MCF 10A (cell line): Measurements from ENCODE around the gene PRRX2. TPM values are rescaled to one million over a fixed set of nuclear protein-coding genes. Genes with fewer than 3 reads are reported as not detected.

Source experiments
- BruUV-seq: library from RNA; stranded (reverse); fragments of 400-500 nt; replicated peaks from 2 replicates; lab custom pipeline; 2021; lab: Mats Ljungman, UMichigan
- CTCF ChIA-PET: fragments of 300-600 bp; sonication (Branson Sonifier 250); formaldehyde crosslinking; extraction: SDS; loops from one replicate; lab custom pipeline; 2021; ENCODE audit warnings: antibody characterized with exemption, inconsistent platforms; lab: Yijun Ruan, JAX
- POLR2A ChIA-PET: fragments of 300-600, 350-650 bp; sonication (Branson Sonifier 250); formaldehyde crosslinking; extraction: SDS; loops from one replicate; lab custom pipeline; 2020; ENCODE audit warnings: antibody characterized with exemption, inconsistent platforms; lab: Yijun Ruan, JAX
- DNase-seq: peaks from one replicate; pipeline ENCODE4 v3.0.0-alpha.2; 2018; ENCODE audit not compliant: unreplicated experiment
- H3K27ac Mint-ChIP-seq: one replicate; pipeline ENCODE4 v1.8.0; 2022; ENCODE audit warnings: mild to moderate bottlenecking, low read depth, mixed read lengths; ENCODE audit not compliant: unreplicated experiment
- H3K27me3 Mint-ChIP-seq: one replicate; pipeline ENCODE4 v1.8.0; 2022; ENCODE audit warnings: mixed read lengths; ENCODE audit not compliant: insufficient read depth, unreplicated experiment
- H3K36me3 Mint-ChIP-seq: one replicate; pipeline ENCODE4 v1.8.0; 2022; ENCODE audit warnings: mild to moderate bottlenecking, moderate library complexity, mixed read lengths; ENCODE audit not compliant: insufficient read depth, unreplicated experiment
- H3K4me1 Mint-ChIP-seq: one replicate; pipeline ENCODE4 v1.8.0; 2022; ENCODE audit warnings: mixed read lengths; ENCODE audit not compliant: insufficient read depth, unreplicated experiment
- H3K4me3 Mint-ChIP-seq: one replicate; pipeline ENCODE4 v1.8.0; 2022; ENCODE audit warnings: mild to moderate bottlenecking, moderate library complexity, mixed read lengths; ENCODE audit not compliant: unreplicated experiment
- H3K9me3 Mint-ChIP-seq: one replicate; pipeline ENCODE4 v1.8.0; 2022; ENCODE audit warnings: mixed read lengths; ENCODE audit not compliant: unreplicated experiment
- CTCF ChIP-seq: fragments of 200-600 bp; IDR thresholded peaks from one replicate; pipeline ENCODE4 v1.8.0; 2022; ENCODE audit warnings: antibody characterized with exemption, mild to moderate bottlenecking; ENCODE audit not compliant: unreplicated experiment
- intact Hi-C: fragments of 100-400 bp; cut with micrococcal nuclease; formaldehyde crosslinking; loops from 2 replicates; pipeline ENCODE4 v1.14.1; 2022
- total RNA-seq: library from RNA; stranded (reverse); gene quantifications from 2 replicates; pipeline ENCODE4 v1.2.3, GENCODE V29; 2022

The PRRX2 gene
- total RNA-seq, 1 experiment from 2014 or later, result not detected

DNA sequence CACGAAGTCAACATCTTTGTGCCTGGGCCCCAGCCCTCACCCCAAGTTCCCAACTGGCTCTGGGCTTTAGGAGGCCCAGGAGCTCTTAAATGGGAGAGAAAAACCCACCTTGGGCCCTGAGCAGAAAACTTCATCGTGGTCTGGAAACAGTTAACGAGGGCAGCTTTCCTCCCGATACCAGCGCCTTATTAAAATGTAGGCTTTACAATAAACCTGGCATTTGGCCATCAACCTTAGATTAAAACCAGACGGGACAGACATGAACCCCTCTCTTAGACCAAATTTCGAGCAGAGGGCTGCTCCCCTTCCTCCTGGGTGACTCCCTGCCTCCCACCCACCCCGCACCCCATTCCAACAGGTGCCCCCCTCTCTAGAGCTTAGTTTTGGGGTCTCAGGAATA lies 39.4 kb downstream of the PRRX2 start:
- no TSS peak for BruUV-seq
- H3K27ac Mint-ChIP-seq, result no peak overlapping the region
- ChIA-PET POLR2A (no interaction called here), CTCF (no interaction called here)
- no peaks in the 10 kb centered on the region for H3K9me3 Mint-ChIP-seq
- intact Hi-C loops, result no loop called here
- TF ChIP-seq CTCF, result no peak
- peaks cover 4% of the 10 kb centered on the region for H3K36me3 Mint-ChIP-seq
- H3K4me3 Mint-ChIP-seq, result no peak overlapping the region
- no peaks in the 10 kb centered on the region for H3K27me3 Mint-ChIP-seq
- DNase-seq, result no peak
- no peaks in the 10 kb centered on the region for H3K4me1 Mint-ChIP-seq

DNA sequence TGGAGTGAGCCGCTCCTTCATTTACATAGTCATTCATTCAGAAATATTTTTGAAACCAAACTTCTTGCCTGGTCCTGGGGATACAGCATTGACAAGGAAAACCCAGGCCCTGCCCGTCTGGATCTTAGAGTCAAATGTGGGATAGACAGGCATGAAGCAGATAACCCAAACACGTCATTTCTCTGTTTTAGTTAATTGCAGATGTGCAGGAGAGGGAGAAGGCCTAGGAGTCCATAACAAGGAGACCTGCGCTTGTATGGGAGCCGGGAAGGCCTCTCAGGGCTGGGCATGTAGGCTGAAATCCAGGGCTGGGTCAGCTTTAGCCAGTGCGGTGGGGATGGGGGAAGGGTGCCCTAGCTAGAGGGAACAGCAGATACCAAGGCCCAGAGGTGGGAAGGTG lies 43.3 kb downstream of the PRRX2 start:
- CTCF ChIA-PET, result no interaction called here
- intact Hi-C loops, result no loop called here
- POLR2A ChIA-PET, result interaction anchor here (0.7 kb wide), 2 partner anchors 16 to 377 kb away, joined by 3 read pairs; no protein-coding TSS in a partner anchor
- no peaks in the 10 kb centered on the region for H3K27me3 Mint-ChIP-seq
- peaks cover 4% of the 10 kb centered on the region for H3K36me3 Mint-ChIP-seq
- H3K27ac Mint-ChIP-seq, result no peak overlapping the region
- no peak overlapping the region for H3K4me3 Mint-ChIP-seq
- DNase-seq, result no peak
- TF ChIP-seq CTCF, result no peak
- no peaks in the 10 kb centered on the region for H3K9me3 Mint-ChIP-seq
- BruUV-seq, result no TSS peak
- no peaks in the 10 kb centered on the region for H3K4me1 Mint-ChIP-seq

GRCh38 chr9:129709438-129710168 lies 44.2 kb downstream of the PRRX2 start:
- POLR2A ChIA-PET, result interaction anchor here (0.6 to 0.7 kb wide), 2 partner anchors 79 to 467 kb away, joined by 3 read pairs; no protein-coding TSS in a partner anchor
- Mint-ChIP-seq H3K27ac (no peak overlapping the region), H3K4me3 (no peak overlapping the region), H3K4me1 (no peaks in the 10 kb centered on the region), H3K36me3 (peaks cover 4% of the 10 kb centered on the region), H3K27me3 (no peaks in the 10 kb centered on the region), H3K9me3 (no peaks in the 10 kb centered on the region)
- intact Hi-C loops, result no loop called here
- TF ChIP-seq CTCF, result no peak
- no TSS peak for BruUV-seq
- CTCF ChIA-PET, result no interaction called here
- DNase-seq, result no peak

- intact Hi-C loops, result no loop called here
- Mint-ChIP-seq H3K27me3 (peaks cover 2% of the 10 kb centered on the region), H3K4me3 (no peak overlapping the region), H3K27ac (no peak overlapping the region), H3K9me3 (no peaks in the 10 kb centered on the region), H3K36me3 (peaks cover 4% of the 10 kb centered on the region), H3K4me1 (no peaks in the 10 kb centered on the region)
- CTCF ChIA-PET, result no interaction called here
- DNase-seq, result no peak
- TF ChIP-seq CTCF, result no peak
- no TSS peak for BruUV-seq
- POLR2A ChIA-PET, result interaction anchor here (0.7 kb wide), 1 partner anchor 79 kb away, joined by 3 read pairs; no protein-coding TSS in a partner anchor
Measured at GRCh38 chr9:129710169-129710453, 44.7 kb downstream of the PRRX2 start.
